Measurements from ENCODE around the gene CHID1. TPM values are rescaled to one million over a fixed set of nuclear protein-coding genes. Genes with fewer than 3 reads are reported as not detected.

The CHID1 gene
- total and polyA plus RNA-seq, 8 donors = 81.4 to 95.7 (median 93.5) TPM

GRCh38 chr11:868394-868793, 42.2 kb downstream of the CHID1 start:
- H3K4me3 ChIP-seq = no peak overlapping the region
- H3K9me3 ChIP-seq = no peaks in the 10 kb centered on the region
- intact Hi-C loops (cut with DNase I) = no loop called here
- no peaks in the 10 kb centered on the region for H3K4me1 ChIP-seq
- H3K36me3 ChIP-seq = peaks cover 0 to 33% of the 10 kb centered on the region in 2 donors
- TF ChIP-seq CTCF (IDR thresholded peaks at IDR 0.05) = no peak
- ATAC-seq (no peak), DNase-seq (no peak)
- no peak overlapping the region for H3K27ac ChIP-seq
- no peaks in the 10 kb centered on the region for H3K27me3 ChIP-seq

GRCh38 chr11:867856-868358, 42.7 kb downstream of the CHID1 start:
- no peaks in the 10 kb centered on the region for H3K4me1 ChIP-seq
- peaks cover 0 to 38% of the 10 kb centered on the region in 2 donors for H3K36me3 ChIP-seq
- H3K9me3 ChIP-seq = no peaks in the 10 kb centered on the region
- no peak for ATAC-seq
- H3K27ac ChIP-seq = no peak overlapping the region
- intact Hi-C loops (cut with DNase I) = no loop called here
- no peak for DNase-seq
- no peaks in the 10 kb centered on the region for H3K27me3 ChIP-seq
- H3K4me3 ChIP-seq = no peak overlapping the region
- no peak for TF ChIP-seq CTCF (IDR thresholded peaks at IDR 0.05)

GRCh38 chr11:866481-866880, 44.1 kb downstream of the CHID1 start:
- intact Hi-C loops (cut with DNase I) = no loop called here
- H3K27me3 ChIP-seq = no peaks in the 10 kb centered on the region
- H3K4me3 ChIP-seq = no peak overlapping the region
- no peak for TF ChIP-seq CTCF (IDR thresholded peaks at IDR 0.05)
- H3K9me3 ChIP-seq = no peaks in the 10 kb centered on the region
- H3K4me1 ChIP-seq = no peaks in the 10 kb centered on the region
- no peak for DNase-seq
- H3K36me3 ChIP-seq = peaks cover 0 to 43% of the 10 kb centered on the region in 2 donors
- H3K27ac ChIP-seq = no peak overlapping the region
- ATAC-seq = no peak

- Histone ChIP-seq H3K27me3 (no peaks in the 10 kb centered on the region), H3K27ac (no peak overlapping the region), H3K4me3 (no peak overlapping the region), H3K9me3 (no peaks in the 10 kb centered on the region), H3K4me1 (no peaks in the 10 kb centered on the region), H3K36me3 (peaks cover 0 to 43% of the 10 kb centered on the region in 2 donors)
- DNase-seq (no peak), ATAC-seq (no peak)
- intact Hi-C loops (cut with DNase I) = no loop called here
- no peak for TF ChIP-seq CTCF (IDR thresholded peaks at IDR 0.05)
These were observed 44.9 kb downstream of the CHID1 start for GRCh38 chr11:865462-866430.

GRCh38 chr11:864898-865297, 45.7 kb downstream of the CHID1 start:
- TF ChIP-seq CTCF (IDR thresholded peaks at IDR 0.05) = no peak
- Histone ChIP-seq H3K27me3 (no peaks in the 10 kb centered on the region), H3K4me1 (no peaks in the 10 kb centered on the region), H3K36me3 (peaks cover 0 to 43% of the 10 kb centered on the region in 2 donors), H3K4me3 (no peak overlapping the region), H3K9me3 (no peaks in the 10 kb centered on the region), H3K27ac (no peak overlapping the region)
- DNase-seq (no peak), ATAC-seq (no peak)
- intact Hi-C loops (cut with DNase I) = no loop called here
